ENCODE results near the gene RAB18. TPM values are rescaled to one million over a fixed set of nuclear protein-coding genes. Genes with fewer than 3 reads are reported as not detected.
"Not testable (repeated sequence)": the region's sequence is repeated elsewhere in the genome, so short reads cannot be mapped to it uniquely, and the experiment has no call there.

RAB18 gene
- total RNA-seq, 1 experiment from 2014 or later: 71.6 TPM

GRCh38 chr10:27485368-27485767 is 18.7 kb upstream of the RAB18 start:
- no peaks in the 10 kb centered on the region for H3K36me3 ChIP-seq
- H3K9me3 ChIP-seq (replicated peaks): no peaks in the 10 kb centered on the region
- no peaks in the 10 kb centered on the region for H3K4me1 ChIP-seq (replicated peaks)
- no peak overlapping the region for H3K27ac ChIP-seq
- no peak overlapping the region for H3K4me3 ChIP-seq
- no peak for DNase-seq (ENCODE audit: low read depth in 1 of 2, low spot score in 2 of 2)
- H3K27me3 ChIP-seq (replicated peaks): no peaks in the 10 kb centered on the region

- H3K36me3 ChIP-seq: no peaks in the 10 kb centered on the region
- H3K27me3 ChIP-seq (replicated peaks): no peaks in the 10 kb centered on the region
- H3K9me3 ChIP-seq (replicated peaks): no peaks in the 10 kb centered on the region
- no peak overlapping the region for H3K27ac ChIP-seq
- no peaks in the 10 kb centered on the region for H3K4me1 ChIP-seq (replicated peaks)
- DNase-seq (ENCODE audit: low read depth in 1 of 2, low spot score in 2 of 2): no peak
- no peak overlapping the region for H3K4me3 ChIP-seq
These were observed 18.1 kb upstream of the RAB18 start for GRCh38 chr10:27485986-27486385.

- Histone ChIP-seq H3K9me3 (replicated peaks) (no peaks in the 10 kb centered on the region), H3K36me3 (no peaks in the 10 kb centered on the region), H3K27ac (no peak overlapping the region), H3K4me1 (replicated peaks) (no peaks in the 10 kb centered on the region), H3K27me3 (replicated peaks) (0 out of 2 replicates have a peak, but pooled peaks cover 1% of the 10 kb centered on the region), H3K4me3 (no peak overlapping the region)
- no peak for DNase-seq (ENCODE audit: low read depth in 1 of 2, low spot score in 2 of 2)
These were observed 13.3 kb upstream of the RAB18 start for GRCh38 chr10:27490807-27491206.

- Histone ChIP-seq H3K27ac (no peak overlapping the region), H3K9me3 (replicated peaks) (no peaks in the 10 kb centered on the region), H3K4me3 (no peak overlapping the region), H3K27me3 (replicated peaks) (peaks cover 16% of the 10 kb centered on the region; the same call in 1 of the 2 replicates), H3K4me1 (replicated peaks) (no peaks in the 10 kb centered on the region), H3K36me3 (no peaks in the 10 kb centered on the region)
- DNase-seq (ENCODE audit: low read depth in 1 of 2, low spot score in 2 of 2): no peak
These were observed 9.8 kb upstream of the RAB18 start for GRCh38 chr10:27494116-27494805.

- no peak overlapping the region for H3K27ac ChIP-seq
- H3K4me1 ChIP-seq (replicated peaks): no peaks in the 10 kb centered on the region
- DNase-seq (ENCODE audit: low read depth in 1 of 2, low spot score in 2 of 2): no peak
- H3K27me3 ChIP-seq (replicated peaks): peaks cover 16% of the 10 kb centered on the region; the same call in 1 of the 2 replicates
- H3K9me3 ChIP-seq (replicated peaks): no peaks in the 10 kb centered on the region
- H3K36me3 ChIP-seq: no peaks in the 10 kb centered on the region
- H3K4me3 ChIP-seq: no peak overlapping the region
These were observed 8.0 kb upstream of the RAB18 start for GRCh38 chr10:27496137-27496536.

GRCh38 chr10:27500096-27500495 is 4.0 kb upstream of the RAB18 start:
- DNase-seq (ENCODE audit: low read depth in 1 of 2, low spot score in 2 of 2): no peak
- H3K4me3 ChIP-seq: no peak overlapping the region
- H3K27ac ChIP-seq: no peak overlapping the region
- peaks cover 10% of the 10 kb centered on the region for H3K36me3 ChIP-seq
- H3K4me1 ChIP-seq (replicated peaks): peaks cover 4% of the 10 kb centered on the region
- peaks cover 16% of the 10 kb centered on the region; the same call in 1 of the 2 replicates for H3K27me3 ChIP-seq (replicated peaks)
- H3K9me3 ChIP-seq (replicated peaks): no peaks in the 10 kb centered on the region

- peaks cover 14% of the 10 kb centered on the region; the same call in 1 of the 2 replicates for H3K27me3 ChIP-seq (replicated peaks)
- peaks cover 9% of the 10 kb centered on the region for H3K4me1 ChIP-seq (replicated peaks)
- no peak overlapping the region for H3K4me3 ChIP-seq
- no peak for DNase-seq (ENCODE audit: low read depth in 1 of 2, low spot score in 2 of 2)
- H3K27ac ChIP-seq: no peak overlapping the region
- no peaks in the 10 kb centered on the region for H3K9me3 ChIP-seq (replicated peaks)
- peaks cover 14% of the 10 kb centered on the region for H3K36me3 ChIP-seq
These were observed 3.2 kb upstream of the RAB18 start for GRCh38 chr10:27500886-27501285.

- Histone ChIP-seq H3K4me1 (replicated peaks) (peaks cover 11% of the 10 kb centered on the region), H3K36me3 (peaks cover 26% of the 10 kb centered on the region), H3K4me3 (peak overlapping the region; percentile 94), H3K27ac (no peak overlapping the region), H3K9me3 (replicated peaks) (no peaks in the 10 kb centered on the region), H3K27me3 (replicated peaks) (no peaks in the 10 kb centered on the region)
- DNase-seq (ENCODE audit: low read depth in 1 of 2, low spot score in 2 of 2): no peak
These were observed 552 bp upstream of the RAB18 start for GRCh38 chr10:27503498-27504006.

- Histone ChIP-seq H3K4me1 (replicated peaks) (peaks cover 11% of the 10 kb centered on the region), H3K36me3 (peaks cover 37% of the 10 kb centered on the region), H3K27ac (peak overlapping the region; percentile 63), H3K4me3 (peak overlapping the region; percentile 94), H3K27me3 (replicated peaks) (no peaks in the 10 kb centered on the region), H3K9me3 (replicated peaks) (no peaks in the 10 kb centered on the region)
- DNase-seq (ENCODE audit: low read depth in 1 of 2, low spot score in 2 of 2): no peak
These were observed 830 bp downstream of the RAB18 start for GRCh38 chr10:27504808-27505460.

- Histone ChIP-seq H3K4me1 (replicated peaks) (peaks cover 11% of the 10 kb centered on the region), H3K36me3 (peaks cover 43% of the 10 kb centered on the region), H3K4me3 (peak overlapping the region; percentile 94)
- H3K27me3 ChIP-seq (replicated peaks); DNase-seq (ENCODE audit: low read depth in 1 of 2, low spot score in 2 of 2); H3K9me3 ChIP-seq (replicated peaks); H3K27ac ChIP-seq: not testable (repeated sequence)
These were observed 1.4 kb downstream of the RAB18 start for GRCh38 chr10:27505537-27505936.

- no peak overlapping the region for H3K4me3 ChIP-seq
- no peaks in the 10 kb centered on the region for H3K27me3 ChIP-seq (replicated peaks)
- H3K4me1 ChIP-seq (replicated peaks): peaks cover 11% of the 10 kb centered on the region
- H3K9me3 ChIP-seq (replicated peaks): no peaks in the 10 kb centered on the region
- no peak overlapping the region for H3K27ac ChIP-seq
- no peak for DNase-seq (ENCODE audit: low read depth in 1 of 2, low spot score in 2 of 2)
- H3K36me3 ChIP-seq: peaks cover 51% of the 10 kb centered on the region
These were observed 2.2 kb downstream of the RAB18 start for GRCh38 chr10:27506280-27506679.

- Histone ChIP-seq H3K4me1 (replicated peaks) (peaks cover 10% of the 10 kb centered on the region), H3K9me3 (replicated peaks) (no peaks in the 10 kb centered on the region), H3K27ac (no peak overlapping the region), H3K36me3 (peaks cover 54% of the 10 kb centered on the region), H3K4me3 (no peak overlapping the region), H3K27me3 (replicated peaks) (no peaks in the 10 kb centered on the region)
- DNase-seq (ENCODE audit: low read depth in 1 of 2, low spot score in 2 of 2): no peak
These were observed 8.4 kb downstream of the RAB18 start for GRCh38 chr10:27512548-27512947.

- H3K27ac ChIP-seq: no peak overlapping the region
These were observed 9.5 kb downstream of the RAB18 start for GRCh38 chr10:27513451-27514191.

GRCh38 chr10:27514243-27514642 is 10.1 kb downstream of the RAB18 start:
- H3K9me3 ChIP-seq (replicated peaks): no peaks in the 10 kb centered on the region
- no peak for DNase-seq (ENCODE audit: low read depth in 1 of 2, low spot score in 2 of 2)
- no peak overlapping the region for H3K27ac ChIP-seq
- no peak overlapping the region for H3K4me3 ChIP-seq
- peaks cover 10% of the 10 kb centered on the region for H3K4me1 ChIP-seq (replicated peaks)
- peaks cover 50% of the 10 kb centered on the region for H3K36me3 ChIP-seq
- H3K27me3 ChIP-seq (replicated peaks): no peaks in the 10 kb centered on the region

More at GRCh38 chr10:27513451-27514191, 9.5 kb downstream of the RAB18 start:
- no peaks in the 10 kb centered on the region for H3K9me3 ChIP-seq (replicated peaks)
- no peak for DNase-seq (ENCODE audit: low read depth in 1 of 2, low spot score in 2 of 2)
- no peaks in the 10 kb centered on the region for H3K27me3 ChIP-seq (replicated peaks)
- H3K36me3 ChIP-seq: peaks cover 54% of the 10 kb centered on the region
- peaks cover 10% of the 10 kb centered on the region for H3K4me1 ChIP-seq (replicated peaks)
- H3K4me3 ChIP-seq: no peak overlapping the region

Measured in SJSA1 (cell line).